Measurements from ENCODE around the gene PCDH9. TPM values are rescaled to one million over a fixed set of nuclear protein-coding genes. Genes with fewer than 3 reads are reported as not detected.

PCDH9 gene
- total and polyA plus RNA-seq, 2 of the 4 experiments (the other 2 are of a cell fraction) = 2.2 to 10.2 TPM

- ATAC-seq (ENCODE audit: low read depth) = no peak
- Histone ChIP-seq H2BK20ac (ENCODE audit: low read depth, low read length) (no peak overlapping the region), H3K4me3 (ENCODE audit: insufficient read depth, low read depth, low read length) (no peak overlapping the region), H3K9me1 (ENCODE audit: insufficient read depth, low read length) (no peaks in the 10 kb centered on the region), H3K9me3 (ENCODE audit: control insufficient read depth, insufficient read depth, low read length) (no peaks in the 10 kb centered on the region), H3K18ac (ENCODE audit: low read depth, low read length) (no peak overlapping the region), H3K27ac (ENCODE audit: insufficient read depth, low read length) (no peak overlapping the region), H3K56ac (ENCODE audit: extremely low read depth, insufficient read depth, low read length) (no peak overlapping the region), H3K4me1 (ENCODE audit: control insufficient read depth, insufficient read depth, low read length) (no peaks in the 10 kb centered on the region), H3K79me1 (ENCODE audit: low read depth in 1 of 2, low read length in 2 of 2) (no peaks in the 10 kb centered on the region), H3K4me2 (ENCODE audit: low read depth, low read length) (no peak overlapping the region), H4K8ac (ENCODE audit: low read depth in 2 of 2, low read length in 2 of 2) (no peak overlapping the region), H2AFZ (replicated peaks; ENCODE audit: low read length, poor library complexity) (no peak overlapping the region), H3K9ac (ENCODE audit: low read depth, low read length) (no peak overlapping the region), H3K14ac (replicated peaks; ENCODE audit: low read depth, low read length) (no peak overlapping the region), H4K5ac (ENCODE audit: low read depth, low read length) (no peak overlapping the region), H3K27me3 (ENCODE audit: control insufficient read depth, insufficient read depth, low read length) (no peaks in the 10 kb centered on the region), H4K91ac (ENCODE audit: insufficient read depth, low read depth, low read length) (no peak overlapping the region), H2BK15ac (ENCODE audit: low read depth, low read length) (no peak overlapping the region), H2AK5ac (ENCODE audit: low read depth, low read length) (no peak overlapping the region), H4K20me1 (ENCODE audit: insufficient read depth, low read length) (no peaks in the 10 kb centered on the region), H2AK9ac (replicated peaks; ENCODE audit: low read depth, low read length, poor library complexity) (no peak overlapping the region), H3K23ac (ENCODE audit: low read depth, low read length) (no peak overlapping the region), H3K36me3 (ENCODE audit: control insufficient read depth, insufficient read depth, low read length) (no peaks in the 10 kb centered on the region), H2BK120ac (ENCODE audit: low read depth, low read length) (no peak overlapping the region), H3K4ac (ENCODE audit: low read depth, low read length) (no peak overlapping the region), H2BK5ac (ENCODE audit: low read depth, low read length, poor library complexity, severe bottlenecking) (no peak overlapping the region)
- intact Hi-C loops (cut with micrococcal nuclease) = no loop called here
- CTCF ChIA-PET = no interaction called here
- POLR2A ChIA-PET (ENCODE audit: unreplicated experiment) = no interaction called here
- TF ChIP-seq, protein P1, sequence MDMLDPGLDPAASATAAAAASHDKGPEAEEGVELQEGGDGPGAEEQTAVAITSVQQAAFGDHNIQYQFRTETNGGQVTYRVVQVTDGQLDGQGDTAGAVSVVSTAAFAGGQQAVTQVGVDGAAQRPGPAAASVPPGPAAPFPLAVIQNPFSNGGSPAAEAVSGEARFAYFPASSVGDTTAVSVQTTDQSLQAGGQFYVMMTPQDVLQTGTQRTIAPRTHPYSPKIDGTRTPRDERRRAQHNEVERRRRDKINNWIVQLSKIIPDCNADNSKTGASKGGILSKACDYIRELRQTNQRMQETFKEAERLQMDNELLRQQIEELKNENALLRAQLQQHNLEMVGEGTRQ (IDR thresholded peaks at IDR 0.05; ENCODE audit: low read depth, low read length) = no peak
- TF ChIP-seq CHD1 (IDR thresholded peaks at IDR 0.05; ENCODE audit: low read depth, low read length) (no peak), RCOR1 (IDR thresholded peaks at IDR 0.05; ENCODE audit: insufficient replicate concordance, low read length) (no peak), MAFK (IDR thresholded peaks at IDR 0.05; ENCODE audit: low read depth, low read length) (no peak), RAD21 (IDR thresholded peaks at IDR 0.05; ENCODE audit: low read length) (no peak), ELK1 (IDR thresholded peaks at IDR 0.05; ENCODE audit: borderline replicate concordance, low read depth, low read length) (no peak), FOS (IDR thresholded peaks at IDR 0.05; ENCODE audit: low read depth, low read length) (no peak), MXI1 (IDR thresholded peaks at IDR 0.05; ENCODE audit: borderline replicate concordance, low read depth, low read length) (no peak), SMC3 (IDR thresholded peaks at IDR 0.05; ENCODE audit: low read depth, low read length) (no peak), CTCF (conservative IDR thresholded peaks at IDR 0.05; ENCODE audit: low read depth, low read length) (no peak), BHLHE40 (IDR thresholded peaks at IDR 0.05; ENCODE audit: low read depth, low read length) (no peak), MAZ (IDR thresholded peaks at IDR 0.05; ENCODE audit: borderline replicate concordance, low read depth, low read length) (no peak), CEBPB (IDR thresholded peaks at IDR 0.05; ENCODE audit: low read depth, low read length) (no peak), POLR2A (IDR thresholded peaks at IDR 0.05; ENCODE audit: low read depth, low read length) (no peak), NFE2L2 (IDR thresholded peaks at IDR 0.05; ENCODE audit: low read depth, low read length) (no peak), RFX5 (IDR thresholded peaks at IDR 0.05; ENCODE audit: low read depth, low read length) (no peak)
- BruUV-seq (replicated peaks) = no TSS peak
- DNase-seq = no peak
- in situ Hi-C loops (cut with MboI; ENCODE audit: low sequenced_read_pairs) = no loop called here
- dilution Hi-C loops (cut with HindIII; ENCODE audit: low sequenced_read_pairs, unreplicated experiment) = no loop called here
- no CpG with 5 or more reads among the region's 4 CpGs for WGBS, 2 experiments (ENCODE audit: extremely low coverage in 2 of 2, insufficient read length in 1 of 2)
Measured at GRCh38 chr13:67192751-67193150, 37.4 kb downstream of the PCDH9 start.

Data from IMR-90 (cell line).